ENCODE results near the gene NUTM1.

The NUTM1 gene

GRCh38 chr15:34361278-34361677 is 18.2 kb downstream of the NUTM1 start:
- ChIA-PET POLR2A (no interaction called here), CTCF (interaction anchor here (2.5 kb wide), 1 partner anchor 18 kb away, joined by 13 read pairs; the partner anchor contains the start of genes NOP10 and NUTM1)
- Histone ChIP-seq H3K36me3 (ENCODE audit: control insufficient read depth in 2 of 2, insufficient read depth in 1 of 2, low read length in 2 of 2) (peaks cover 0 to 46% of the 10 kb centered on the region in 2 experiments; a peak in 1 of 3 replicates), H3K4me1 (ENCODE audit: control insufficient read depth, insufficient read depth, low read length) (no peaks in the 10 kb centered on the region; the same call in 1 of the 2 replicates), H3K4me3 (ENCODE audit: low read depth, low read length) (no peak overlapping the region), H3K27ac (ENCODE audit: extremely low read depth, low read depth, low read length) (no peak overlapping the region), H3K9me3 (ENCODE audit: control insufficient read depth, insufficient read depth, low read depth, low read length) (no peaks in the 10 kb centered on the region)
- TF ChIP-seq ZNF391 (tag by site-specific recombination; IDR thresholded peaks at IDR 0.05; ENCODE audit: borderline replicate concordance, low read depth), result no peak
- TF ChIP-seq HOXC10 (CRISPR knock-in tag; IDR thresholded peaks at IDR 0.05), result no peak
- no peak for TF ChIP-seq GLI2 (tag by site-specific recombination; IDR thresholded peaks at IDR 0.05; ENCODE audit: borderline replicate concordance, low read depth)
- no peak for TF ChIP-seq ZNF266 (tag by site-specific recombination; IDR thresholded peaks at IDR 0.05; ENCODE audit: low read depth)
- no peak for TF ChIP-seq ZNF701 (tag by site-specific recombination; IDR thresholded peaks at IDR 0.05)
- TF ChIP-seq ZBTB7A (tag by site-specific recombination; IDR thresholded peaks at IDR 0.05; ENCODE audit: low read depth), result no peak
- no peak for TF ChIP-seq SETDB1 (IDR thresholded peaks at IDR 0.05; ENCODE audit: insufficient read length, low read length)
- TF ChIP-seq ZBTB21 (tag by site-specific recombination; IDR thresholded peaks at IDR 0.05), result no peak
- TF ChIP-seq TCF7L2 (IDR thresholded peaks at IDR 0.05; ENCODE audit: borderline replicate concordance, low read depth, low read length), result no peak
- TF ChIP-seq, protein P1, sequence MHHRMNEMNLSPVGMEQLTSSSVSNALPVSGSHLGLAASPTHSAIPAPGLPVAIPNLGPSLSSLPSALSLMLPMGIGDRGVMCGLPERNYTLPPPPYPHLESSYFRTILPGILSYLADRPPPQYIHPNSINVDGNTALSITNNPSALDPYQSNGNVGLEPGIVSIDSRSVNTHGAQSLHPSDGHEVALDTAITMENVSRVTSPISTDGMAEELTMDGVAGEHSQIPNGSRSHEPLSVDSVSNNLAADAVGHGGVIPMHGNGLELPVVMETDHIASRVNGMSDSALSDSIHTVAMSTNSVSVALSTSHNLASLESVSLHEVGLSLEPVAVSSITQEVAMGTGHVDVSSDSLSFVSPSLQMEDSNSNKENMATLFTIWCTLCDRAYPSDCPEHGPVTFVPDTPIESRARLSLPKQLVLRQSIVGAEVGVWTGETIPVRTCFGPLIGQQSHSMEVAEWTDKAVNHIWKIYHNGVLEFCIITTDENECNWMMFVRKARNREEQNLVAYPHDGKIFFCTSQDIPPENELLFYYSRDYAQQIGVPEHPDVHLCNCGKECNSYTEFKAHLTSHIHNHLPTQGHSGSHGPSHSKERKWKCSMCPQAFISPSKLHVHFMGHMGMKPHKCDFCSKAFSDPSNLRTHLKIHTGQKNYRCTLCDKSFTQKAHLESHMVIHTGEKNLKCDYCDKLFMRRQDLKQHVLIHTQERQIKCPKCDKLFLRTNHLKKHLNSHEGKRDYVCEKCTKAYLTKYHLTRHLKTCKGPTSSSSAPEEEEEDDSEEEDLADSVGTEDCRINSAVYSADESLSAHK (tag by site-specific recombination; IDR thresholded peaks at IDR 0.05), result no peak
- TF ChIP-seq ZNF114 (tag by site-specific recombination; IDR thresholded peaks at IDR 0.05), result no peak
- no peak for TF ChIP-seq MZF1 (tag by site-specific recombination; IDR thresholded peaks at IDR 0.05; ENCODE audit: borderline replicate concordance)
- TF ChIP-seq ZNF335 (tag by site-specific recombination; conservative IDR thresholded peaks at IDR 0.05), result no peak
- TF ChIP-seq ZNF23 (tag by site-specific recombination; IDR thresholded peaks at IDR 0.05; ENCODE audit: borderline replicate concordance), result no peak
- TF ChIP-seq ZNF350 (tag by site-specific recombination; IDR thresholded peaks at IDR 0.05), result no peak
- TF ChIP-seq, protein P2, sequence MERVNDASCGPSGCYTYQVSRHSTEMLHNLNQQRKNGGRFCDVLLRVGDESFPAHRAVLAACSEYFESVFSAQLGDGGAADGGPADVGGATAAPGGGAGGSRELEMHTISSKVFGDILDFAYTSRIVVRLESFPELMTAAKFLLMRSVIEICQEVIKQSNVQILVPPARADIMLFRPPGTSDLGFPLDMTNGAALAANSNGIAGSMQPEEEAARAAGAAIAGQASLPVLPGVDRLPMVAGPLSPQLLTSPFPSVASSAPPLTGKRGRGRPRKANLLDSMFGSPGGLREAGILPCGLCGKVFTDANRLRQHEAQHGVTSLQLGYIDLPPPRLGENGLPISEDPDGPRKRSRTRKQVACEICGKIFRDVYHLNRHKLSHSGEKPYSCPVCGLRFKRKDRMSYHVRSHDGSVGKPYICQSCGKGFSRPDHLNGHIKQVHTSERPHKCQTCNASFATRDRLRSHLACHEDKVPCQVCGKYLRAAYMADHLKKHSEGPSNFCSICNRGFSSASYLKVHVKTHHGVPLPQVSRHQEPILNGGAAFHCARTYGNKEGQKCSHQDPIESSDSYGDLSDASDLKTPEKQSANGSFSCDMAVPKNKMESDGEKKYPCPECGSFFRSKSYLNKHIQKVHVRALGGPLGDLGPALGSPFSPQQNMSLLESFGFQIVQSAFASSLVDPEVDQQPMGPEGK (tag by site-specific recombination; IDR thresholded peaks at IDR 0.05), result no peak
- TF ChIP-seq, protein P3, sequence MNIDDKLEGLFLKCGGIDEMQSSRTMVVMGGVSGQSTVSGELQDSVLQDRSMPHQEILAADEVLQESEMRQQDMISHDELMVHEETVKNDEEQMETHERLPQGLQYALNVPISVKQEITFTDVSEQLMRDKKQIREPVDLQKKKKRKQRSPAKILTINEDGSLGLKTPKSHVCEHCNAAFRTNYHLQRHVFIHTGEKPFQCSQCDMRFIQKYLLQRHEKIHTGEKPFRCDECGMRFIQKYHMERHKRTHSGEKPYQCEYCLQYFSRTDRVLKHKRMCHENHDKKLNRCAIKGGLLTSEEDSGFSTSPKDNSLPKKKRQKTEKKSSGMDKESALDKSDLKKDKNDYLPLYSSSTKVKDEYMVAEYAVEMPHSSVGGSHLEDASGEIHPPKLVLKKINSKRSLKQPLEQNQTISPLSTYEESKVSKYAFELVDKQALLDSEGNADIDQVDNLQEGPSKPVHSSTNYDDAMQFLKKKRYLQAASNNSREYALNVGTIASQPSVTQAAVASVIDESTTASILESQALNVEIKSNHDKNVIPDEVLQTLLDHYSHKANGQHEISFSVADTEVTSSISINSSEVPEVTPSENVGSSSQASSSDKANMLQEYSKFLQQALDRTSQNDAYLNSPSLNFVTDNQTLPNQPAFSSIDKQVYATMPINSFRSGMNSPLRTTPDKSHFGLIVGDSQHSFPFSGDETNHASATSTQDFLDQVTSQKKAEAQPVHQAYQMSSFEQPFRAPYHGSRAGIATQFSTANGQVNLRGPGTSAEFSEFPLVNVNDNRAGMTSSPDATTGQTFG (tag by site-specific recombination; IDR thresholded peaks at IDR 0.05; ENCODE audit: borderline replicate concordance), result no peak

DNA sequence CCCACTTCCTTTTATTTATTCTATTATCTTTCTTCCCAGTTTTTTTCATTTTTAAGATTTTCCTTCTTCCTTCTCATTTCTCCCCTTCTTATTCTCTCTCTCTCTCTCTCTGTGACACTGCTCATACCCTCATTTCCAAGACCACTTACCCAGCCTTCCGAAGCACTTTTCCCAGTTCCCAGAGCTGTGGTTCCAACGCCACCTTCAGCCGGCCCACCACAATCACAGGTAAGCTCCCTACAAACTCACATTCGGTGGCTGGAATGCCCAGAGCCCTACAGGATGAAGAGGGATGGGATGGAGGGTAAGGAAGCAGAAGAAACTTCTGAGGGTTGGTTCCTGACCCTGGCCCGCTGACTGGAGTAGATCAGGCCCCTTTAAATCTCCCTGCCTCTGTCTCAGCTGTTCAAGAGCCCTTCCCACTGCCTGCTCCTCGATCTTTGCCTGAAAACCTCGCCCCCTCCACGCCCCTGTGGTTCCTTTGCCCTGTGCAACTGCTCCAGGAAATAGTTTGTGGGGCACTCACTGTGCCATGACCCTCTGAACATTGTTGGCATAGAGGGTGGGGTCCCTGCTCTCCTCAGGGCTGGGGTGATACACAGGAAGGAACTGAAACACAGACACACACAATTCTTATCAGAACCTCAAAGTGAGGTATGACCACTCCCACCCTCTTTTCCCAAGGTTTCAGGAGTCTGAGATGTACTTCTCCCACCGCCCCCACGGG is 19.1 kb downstream of the NUTM1 start:
- ChIA-PET CTCF (interaction anchor here (0.5 to 2.5 kb wide), 2 partner anchors 19 to 42 kb away, joined by 3 to 13 read pairs; partner anchors contain the start of genes NOP10 and NUTM1), POLR2A (no interaction called here)
- no peaks in the 10 kb centered on the region; the same call in 1 of the 2 replicates for H3K4me1 ChIP-seq (ENCODE audit: control insufficient read depth, insufficient read depth, low read length)
- H3K4me3 ChIP-seq (ENCODE audit: low read depth, low read length), result no peak overlapping the region
- H3K27ac ChIP-seq (ENCODE audit: extremely low read depth, low read depth, low read length), result no peak overlapping the region
- H3K9me3 ChIP-seq (ENCODE audit: control insufficient read depth, insufficient read depth, low read depth, low read length), result no peaks in the 10 kb centered on the region
- TF ChIP-seq TRIM28 (IDR thresholded peaks at IDR 0.05; ENCODE audit: borderline replicate concordance, low read length) (no peak), EGR2 (tag by site-specific recombination; IDR thresholded peaks at IDR 0.05; ENCODE audit: low read depth) (0 out of 2 replicates have a peak, but pooled peaks have one; percentile 6)
- H3K36me3 ChIP-seq (ENCODE audit: control insufficient read depth in 2 of 2, insufficient read depth in 1 of 2, low read length in 2 of 2), result peaks cover 0 to 46% of the 10 kb centered on the region in 2 experiments; a peak in 1 of 3 replicates
